T-helper 1 cell treated with Interleukin-12 subunit alpha and Interleukin-12 subunit beta and Interleukin-4 antibody, amounts not matched to agents 30 ng/mL and 1 ng/mL, for 36 hours (primary cell): ENCODE data around the gene ATP7A. TPM values are rescaled to one million over a fixed set of nuclear protein-coding genes. Genes with fewer than 3 reads are reported as not detected.

Experiments used
- total RNA-seq: library from RNA; stranded (reverse); gene quantifications from 2 replicates; pipeline ENCODE4 v1.2.3, GENCODE V29; 2022

The ATP7A gene
- total RNA-seq, 1 donor from 2014 or later: 12.1 TPM

Other genes starting within 250 kb of the ATP7A start
- gene ATRX, start 124.5 kb upstream of the ATP7A start, total RNA-seq: 84.4 and 84.7 TPM in 2 replicates
- gene MAGT1, start 15.3 kb upstream of the ATP7A start, total RNA-seq: 62.1 and 66.5 TPM in 2 replicates
- gene COX7B, start 11.2 kb upstream of the ATP7A start, total RNA-seq: 248 and 263 TPM in 2 replicates
- gene PGAM4, start 58.9 kb downstream of the ATP7A start, total RNA-seq: 0.34 and 0.83 TPM in 2 replicates
- gene PGK1, start 193.6 kb downstream of the ATP7A start, total RNA-seq: 822 and 829 TPM in 2 replicates
- 21.6 and 23.0 TPM in 2 replicates for gene TAF9B, start 229.0 kb downstream of the ATP7A start, total RNA-seq